NCI-H1417 treated with DMSO at 0.1 percent for 48 hours (cell line): Measurements from ENCODE around the gene CLEC5A.
"Not testable (repeated sequence)": the region's sequence is repeated elsewhere in the genome, so short reads cannot be mapped to it uniquely, and the experiment has no call there.

Source experiments
- DNase-seq: peaks from one replicate; lab custom pipeline; 2025; lab: John Stamatoyannopoulos, UW

Gene CLEC5A

GRCh38 chr7:141949021-141949420 lies 2.2 kb upstream of the CLEC5A start:
- no peak for DNase-seq

DNA sequence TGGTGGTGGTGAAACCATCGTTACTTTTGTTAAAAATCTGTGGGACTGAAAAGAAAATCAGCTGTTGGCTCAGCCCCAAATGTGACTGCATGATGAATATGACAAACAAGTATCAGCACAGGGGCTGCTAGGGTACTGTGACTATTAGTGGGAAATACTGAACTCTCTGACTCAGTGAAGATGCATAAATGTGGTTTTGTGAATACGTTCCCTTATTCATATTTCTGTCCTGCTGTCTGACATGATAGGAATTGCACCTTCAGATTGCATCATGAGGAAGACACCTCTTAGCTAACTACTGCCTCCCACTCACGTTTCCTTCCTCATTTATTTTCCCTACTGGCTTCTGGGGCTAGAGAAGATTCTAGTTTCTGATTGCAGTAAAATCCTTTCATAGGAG lies 1.4 kb downstream of the CLEC5A start:
- no peak for DNase-seq

- DNase-seq: no peak
Observed at GRCh38 chr7:141944811-141945210, 2.0 kb downstream of the CLEC5A start.

GRCh38 chr7:141943846-141944245 lies 2.9 kb downstream of the CLEC5A start:
- DNase-seq: no peak

DNA sequence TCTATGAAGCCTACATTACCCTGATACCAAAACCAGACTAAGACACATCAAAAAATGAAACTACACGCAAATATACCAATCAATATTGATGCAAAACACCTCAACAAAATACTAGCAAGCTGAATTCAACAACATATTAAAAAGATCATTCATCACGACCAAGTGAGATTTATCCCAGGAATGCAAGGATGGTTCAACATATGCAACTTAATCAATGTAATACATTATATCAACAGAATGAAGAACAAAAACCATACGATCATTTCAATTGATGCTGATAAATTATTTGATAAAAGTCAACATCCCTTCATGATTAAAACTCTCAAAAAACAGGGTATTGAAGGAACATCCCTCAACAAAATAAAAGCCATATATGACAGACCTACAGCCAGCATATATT lies 5.7 kb downstream of the CLEC5A start:
- DNase-seq: no peak

- DNase-seq: no peak
Observed at GRCh38 chr7:141930211-141930610, 16.6 kb downstream of the CLEC5A start.

DNA sequence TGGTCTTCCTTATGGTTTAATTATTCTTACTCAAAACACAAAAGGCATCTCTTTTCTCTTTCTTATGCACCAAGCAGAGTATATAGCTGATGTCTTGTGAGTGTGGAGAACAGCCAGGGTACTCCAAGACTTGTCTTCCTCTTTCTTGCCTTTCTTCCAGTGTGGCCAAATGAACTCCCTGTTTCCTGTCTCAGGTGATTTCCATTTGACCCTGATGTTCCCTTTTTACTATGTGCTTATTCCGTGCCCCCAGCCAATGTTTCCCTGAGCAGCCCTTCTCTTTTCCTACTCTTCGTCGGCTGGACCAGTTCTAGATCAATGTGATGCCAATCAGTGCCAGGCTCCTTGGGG lies 18.0 kb downstream of the CLEC5A start:
- no peak for DNase-seq

- no peak for DNase-seq
Observed at GRCh38 chr7:141928146-141928844, 18.5 kb downstream of the CLEC5A start.

DNA sequence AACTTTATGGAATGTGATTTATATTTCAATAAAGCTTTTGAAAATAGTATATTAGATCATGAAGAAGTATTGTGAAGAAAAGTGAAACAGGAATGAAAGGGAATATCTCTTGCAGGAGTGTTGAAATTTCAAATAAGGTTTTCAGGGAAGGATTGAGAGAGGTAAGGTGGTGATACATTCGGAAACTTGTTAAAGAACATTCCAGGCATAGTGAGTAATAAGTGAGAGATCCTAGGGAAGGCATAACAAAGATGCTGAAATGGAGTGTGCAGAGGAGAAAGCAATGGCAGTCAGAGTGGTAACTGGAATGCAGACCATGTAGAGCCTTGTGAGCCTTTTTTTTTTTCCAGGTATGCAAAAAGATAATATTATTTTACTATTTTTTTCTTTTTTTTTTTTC lies 26.5 kb downstream of the CLEC5A start:
- DNase-seq: no peak

- DNase-seq: no peak
Observed at GRCh38 chr7:141916099-141916498, 30.7 kb downstream of the CLEC5A start, which contains the start of gene OR9A4. TSS of gene OR9A4 (plus strand) at chr7:141916399. CDS start at chr7:141918876, 2,477 bp downstream.

- DNase-seq: no peak
Observed at GRCh38 chr7:141915565-141915964, 31.2 kb downstream of the CLEC5A start.

DNA sequence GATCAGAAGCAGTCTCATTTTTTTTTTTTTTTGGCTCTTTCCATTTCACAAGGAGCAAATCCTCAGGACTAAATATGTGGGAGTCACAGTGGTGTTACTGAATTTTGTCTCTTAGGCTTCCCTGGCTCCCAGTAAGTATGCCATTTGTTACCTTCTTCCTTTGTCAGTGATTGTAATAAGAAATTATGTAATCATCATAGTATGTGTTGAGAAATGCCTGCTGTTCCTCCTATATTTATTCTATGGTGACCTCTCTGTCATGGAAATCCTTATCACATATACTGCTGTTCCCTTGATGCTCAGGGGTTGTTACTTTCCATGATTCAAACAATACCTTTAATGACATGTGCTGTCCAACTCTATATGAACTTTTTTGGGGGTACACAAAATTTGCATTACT lies 35.4 kb downstream of the CLEC5A start:
- DNase-seq: no peak

- no peak for DNase-seq
Observed at GRCh38 chr7:141906285-141906684, 40.5 kb downstream of the CLEC5A start.

DNA sequence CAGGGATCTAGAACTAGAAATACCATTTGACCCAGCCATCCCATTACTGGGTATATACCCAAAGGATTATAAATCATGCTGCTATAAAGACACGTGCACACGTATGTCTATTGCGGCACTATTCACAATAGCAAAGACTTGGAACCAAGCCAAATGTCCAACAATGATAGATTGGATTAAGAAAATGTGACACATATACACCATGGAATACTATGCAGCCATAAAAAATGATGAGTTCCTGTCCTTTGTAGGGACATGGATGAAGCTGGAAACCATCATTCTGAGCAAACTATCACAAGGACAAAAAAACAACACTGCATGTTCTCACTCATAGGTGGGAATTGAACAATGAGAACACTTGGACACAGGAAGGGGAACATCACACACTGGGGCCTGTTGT lies 47.4 kb downstream of the CLEC5A start:
- not testable (repeated sequence) for DNase-seq

GRCh38 chr7:141891336-141891735 lies 55.4 kb downstream of the CLEC5A start:
- no peak for DNase-seq

- DNase-seq: no peak
Observed at GRCh38 chr7:141889321-141889720, 57.5 kb downstream of the CLEC5A start.

GRCh38 chr7:141884539-141885225 lies 62.1 kb downstream of the CLEC5A start:
- no peak for DNase-seq

GRCh38 chr7:141880960-141881359 lies 65.8 kb downstream of the CLEC5A start:
- DNase-seq: no peak

DNA sequence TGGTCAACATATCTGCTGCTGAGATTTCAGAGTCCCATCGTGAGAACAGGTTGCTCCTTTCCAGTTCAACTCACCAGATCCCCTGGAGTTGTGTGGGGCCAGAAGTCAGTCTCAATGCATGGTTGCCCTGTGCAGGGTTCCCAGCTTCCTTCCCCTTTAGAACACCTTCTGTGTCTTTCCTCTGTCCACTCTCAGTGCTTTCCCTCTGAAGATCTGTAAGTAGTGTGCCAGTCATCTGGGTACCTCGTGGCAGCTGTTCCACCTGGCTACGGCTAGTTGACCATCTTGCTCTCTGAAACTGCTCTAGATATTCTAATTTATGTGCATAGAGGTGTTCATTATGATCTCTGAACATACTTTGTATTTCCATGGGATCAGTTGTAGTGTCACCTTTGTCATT lies 69.4 kb downstream of the CLEC5A start:
- no peak for DNase-seq
